T-cell (primary cell): ENCODE data around the gene CENPVL3. TPM values are rescaled to one million over a fixed set of nuclear protein-coding genes. Genes with fewer than 3 reads are reported as not detected.

Experiments used
- total RNA-seq, 35 experiments: library from RNA in 6 of 35; stranded (reverse) in 6 of 35; fragments of 120-200 nt in 1 of 35; gene quantifications; one replicate each; pipeline versions ENCODE4 v1.2.1 to v1.2.4 and lab custom pipeline; 2013 to 2026

CENPVL3 gene
- total RNA-seq, 5 donors from 2014 or later (not counting 1 experiment from before 2014, with no cell fraction given) = not detected

Other genes starting within 250 kb of the CENPVL3 start
- 1 to 10 TPM in 1 of 5 donors, under 1 TPM in 4; 0.63 to 1.1 (median 0.76) TPM for gene NUDT11, start 122.3 kb downstream of the CENPVL3 start, total RNA-seq
- not detected for gene CENPVL2, start 63.9 kb upstream of the CENPVL3 start, total RNA-seq
- not detected for gene CENPVL1, start 91.6 kb upstream of the CENPVL3 start, total RNA-seq
- gene GSPT2, start 124.5 kb upstream of the CENPVL3 start, total RNA-seq = 1 to 10 TPM; 5.9 to 9.8 (median 8.6) TPM